ENCODE measurements around the gene CCNB1.
"Not testable (repeated sequence)": the region's sequence is repeated elsewhere in the genome, so short reads cannot be mapped to it uniquely, and the experiment has no call there.

Gene CCNB1

GRCh38 chr5:69187342-69187741, 20.4 kb downstream of the CCNB1 start:
- DNase-seq = no peak

GRCh38 chr5:69188811-69189161, 21.8 kb downstream of the CCNB1 start:
- DNase-seq = no peak

DNA sequence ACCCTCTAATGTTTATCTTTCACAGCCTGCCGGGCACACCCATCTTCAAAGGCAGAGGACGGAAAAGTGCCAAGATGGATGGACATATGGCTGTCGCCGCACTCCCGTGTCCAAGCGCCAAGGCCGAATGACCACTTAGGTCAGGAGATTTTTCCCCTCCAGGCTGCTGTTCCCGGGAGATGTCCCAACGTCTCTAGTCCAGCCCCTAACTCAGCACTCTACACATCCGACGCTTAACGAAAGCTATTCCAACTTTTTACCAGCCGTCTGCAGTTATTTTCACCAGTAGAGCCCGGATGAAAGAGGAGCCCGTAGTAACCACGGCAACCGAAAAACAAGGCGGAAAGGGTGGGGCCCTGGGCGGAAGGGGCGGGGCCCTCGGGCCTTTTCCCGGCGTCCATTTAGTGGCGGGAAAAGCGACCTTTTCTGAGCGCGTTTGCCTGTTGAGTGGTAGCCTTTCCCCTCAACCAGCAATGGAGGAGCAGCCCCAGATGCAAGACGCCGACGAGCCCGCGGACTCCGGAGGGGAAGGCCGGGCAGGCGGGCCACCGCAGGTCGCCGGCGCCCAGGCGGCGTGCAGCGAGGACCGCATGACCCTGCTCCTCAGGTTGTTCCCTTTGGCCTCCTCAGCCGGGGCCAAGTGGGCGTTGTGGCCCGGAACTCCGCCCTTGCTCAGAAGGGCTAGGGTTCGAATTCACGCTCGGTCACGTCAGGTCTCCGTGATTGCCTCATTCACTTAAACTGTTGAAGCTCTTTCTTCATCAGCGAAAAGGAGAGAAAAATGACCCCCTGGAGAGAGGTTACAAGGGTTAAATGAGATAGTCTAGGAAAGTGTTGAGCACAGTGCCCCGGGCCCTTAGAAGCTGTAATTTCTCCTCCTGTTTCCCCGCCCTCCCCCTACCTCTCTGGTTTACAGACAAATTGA, 22.5 kb downstream of the CCNB1 start, which contains the start of gene CENPH:
Gene CENPH, plus strand, starts transcription at position 422 of the 925 bp plus-strand sequence. Its CDS starts 52 bp downstream, at position 474.
- peak; percentile 91 for DNase-seq

- DNase-seq = no peak
Measured at GRCh38 chr5:69202497-69202896, 35.5 kb downstream of the CCNB1 start.

GRCh38 chr5:69206528-69207190, 39.7 kb downstream of the CCNB1 start:
- DNase-seq = no peak

DNA sequence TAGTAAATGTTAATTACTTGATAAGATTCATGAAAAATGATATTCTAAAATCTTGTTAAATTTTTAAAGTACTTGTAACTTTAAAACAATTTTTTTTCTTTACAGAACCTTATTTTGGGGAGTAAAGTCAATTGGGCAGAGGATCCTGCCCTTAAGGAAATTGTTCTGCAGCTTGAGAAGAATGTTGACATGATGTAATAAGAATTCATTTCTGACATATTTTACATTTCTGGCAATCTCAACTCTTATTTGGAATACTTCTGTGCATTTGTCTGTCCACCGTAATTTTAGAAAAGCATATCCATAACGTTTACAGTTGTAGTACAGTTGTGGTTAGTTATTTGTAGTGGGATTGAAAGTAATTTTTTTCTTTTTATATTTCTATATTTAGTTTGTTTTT, 42.7 kb downstream of the CCNB1 start:
- DNase-seq = no peak

GRCh38 chr5:69211200-69211599, 44.2 kb downstream of the CCNB1 start:
- no peak for DNase-seq

DNA sequence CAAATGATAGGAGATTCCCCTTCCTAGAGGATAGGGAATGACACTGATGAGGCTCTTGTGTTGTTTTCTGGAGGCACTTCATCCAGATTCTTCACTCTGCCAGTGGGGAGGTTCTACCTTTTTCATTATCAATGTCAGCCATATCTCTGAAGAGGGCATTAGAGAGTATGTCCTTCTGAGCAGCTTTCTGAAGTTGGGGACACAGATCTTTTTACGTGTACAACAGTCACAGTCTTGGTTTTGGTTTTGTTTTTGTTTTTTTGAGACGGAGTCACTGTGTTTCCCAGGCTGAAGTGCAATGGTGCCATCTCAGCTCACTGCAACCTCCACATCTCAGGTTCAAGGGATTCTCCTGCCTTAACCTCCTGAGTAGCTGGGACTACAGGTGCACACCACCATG, 45.1 kb downstream of the CCNB1 start:
- DNase-seq = no peak

- DNase-seq = no peak
Measured at GRCh38 chr5:69213513-69214215, 46.7 kb downstream of the CCNB1 start.

DNA sequence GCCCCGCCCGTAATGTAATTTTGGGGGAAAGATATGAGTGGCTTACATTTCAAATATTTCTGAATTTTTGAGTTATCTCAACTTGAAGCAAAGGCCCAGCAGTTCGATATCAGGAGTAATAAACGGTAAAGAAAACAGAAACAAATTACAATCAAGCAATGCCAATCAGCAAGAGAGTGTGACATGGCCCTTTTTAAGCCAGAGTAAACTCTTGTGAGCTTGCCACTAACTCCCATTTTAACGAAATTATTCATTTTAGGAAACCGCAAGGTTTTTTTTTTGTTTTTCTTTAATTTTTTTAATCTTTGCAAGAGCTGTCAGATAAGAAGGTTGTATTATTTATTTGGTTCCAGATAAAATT, 50.2 kb downstream of the CCNB1 start:
- no peak for DNase-seq

GRCh38 chr5:69217548-69218526, 50.9 kb downstream of the CCNB1 start:
- peak; percentile 99 for DNase-seq

DNA sequence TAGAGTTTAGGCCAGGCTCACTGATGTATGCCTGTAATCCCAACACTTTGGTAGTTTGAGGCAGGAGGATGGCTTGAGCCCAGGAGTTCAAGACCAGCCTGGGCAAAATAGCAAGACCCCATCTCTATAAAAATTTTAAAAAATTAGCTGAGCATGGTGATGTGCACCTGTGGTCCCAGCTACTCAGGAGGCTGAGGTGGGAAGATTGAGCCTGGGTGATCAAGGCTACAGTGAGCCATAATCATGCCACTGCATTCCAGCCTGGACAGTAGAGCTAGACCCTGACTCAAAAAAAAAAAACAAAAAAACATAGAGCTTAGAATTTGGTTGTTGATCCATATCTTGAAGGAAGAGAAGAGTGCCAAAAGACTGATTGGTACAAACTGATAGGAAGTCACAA, 53.0 kb downstream of the CCNB1 start:
- no peak for DNase-seq

- DNase-seq = not testable (repeated sequence)
Measured at GRCh38 chr5:69220371-69220770, 53.4 kb downstream of the CCNB1 start.

- not testable (repeated sequence) for DNase-seq
Measured at GRCh38 chr5:69220833-69221232, 53.9 kb downstream of the CCNB1 start.

- DNase-seq = no peak
Measured at GRCh38 chr5:69224520-69224919, 57.6 kb downstream of the CCNB1 start.

- no peak for DNase-seq
Measured at GRCh38 chr5:69225860-69226259, 58.9 kb downstream of the CCNB1 start.
